ENCODE data around the gene PRKG1. TPM values are rescaled to one million over a fixed set of nuclear protein-coding genes. Genes with fewer than 3 reads are reported as not detected.

PRKG1 gene
- total and polyA plus RNA-seq, 2 of the 4 experiments (the other 2 are of a cell fraction) = 3.5 to 18.3 TPM

GRCh38 chr10:51048792-51049191 lies 25.5 kb upstream of the PRKG1 start:
- no peak overlapping the region for H2BK5ac ChIP-seq (ENCODE audit: low read depth, low read length, poor library complexity, severe bottlenecking)
- ATAC-seq (ENCODE audit: low read depth) = no peak
- dilution Hi-C loops (cut with HindIII; ENCODE audit: low sequenced_read_pairs, unreplicated experiment) (no loop called here), intact Hi-C loops (cut with micrococcal nuclease) (no loop called here), in situ Hi-C loops (cut with MboI; ENCODE audit: low sequenced_read_pairs) (no loop called here)
- no peak overlapping the region for H2BK15ac ChIP-seq (ENCODE audit: low read depth, low read length)
- no peak overlapping the region for H4K5ac ChIP-seq (ENCODE audit: low read depth, low read length)
- H2BK120ac ChIP-seq (ENCODE audit: low read depth, low read length) = no peak overlapping the region
- no peak overlapping the region for H3K4me3 ChIP-seq (ENCODE audit: insufficient read depth, low read depth, low read length)
- no peak overlapping the region for H3K23ac ChIP-seq (ENCODE audit: low read depth, low read length)
- no peak overlapping the region for H4K91ac ChIP-seq (ENCODE audit: insufficient read depth, low read depth, low read length)
- H3K14ac ChIP-seq (replicated peaks; ENCODE audit: low read depth, low read length) = no peak overlapping the region
- no peak overlapping the region for H2AK9ac ChIP-seq (replicated peaks; ENCODE audit: low read depth, low read length, poor library complexity)
- H3K79me1 ChIP-seq (ENCODE audit: low read depth in 1 of 2, low read length in 2 of 2) = peaks cover 14 to 23% of the 10 kb centered on the region in 2 experiments
- TF ChIP-seq BHLHE40 (IDR thresholded peaks at IDR 0.05; ENCODE audit: low read depth, low read length) (no peak), RFX5 (IDR thresholded peaks at IDR 0.05; ENCODE audit: low read depth, low read length) (no peak), MAFK (IDR thresholded peaks at IDR 0.05; ENCODE audit: low read depth, low read length) (no peak), SMC3 (IDR thresholded peaks at IDR 0.05; ENCODE audit: low read depth, low read length) (no peak), FOS (IDR thresholded peaks at IDR 0.05; ENCODE audit: low read depth, low read length) (no peak), POLR2A (IDR thresholded peaks at IDR 0.05; ENCODE audit: low read depth, low read length) (no peak), RCOR1 (IDR thresholded peaks at IDR 0.05; ENCODE audit: insufficient replicate concordance, low read length) (no peak), CEBPB (IDR thresholded peaks at IDR 0.05; ENCODE audit: low read depth, low read length) (no peak), USF2 (IDR thresholded peaks at IDR 0.05; ENCODE audit: low read depth, low read length) (no peak), RAD21 (IDR thresholded peaks at IDR 0.05; ENCODE audit: low read length) (no peak), MXI1 (IDR thresholded peaks at IDR 0.05; ENCODE audit: borderline replicate concordance, low read depth, low read length) (no peak), CHD1 (IDR thresholded peaks at IDR 0.05; ENCODE audit: low read depth, low read length) (no peak), NFE2L2 (IDR thresholded peaks at IDR 0.05; ENCODE audit: low read depth, low read length) (no peak)
- TF ChIP-seq, protein P1, sequence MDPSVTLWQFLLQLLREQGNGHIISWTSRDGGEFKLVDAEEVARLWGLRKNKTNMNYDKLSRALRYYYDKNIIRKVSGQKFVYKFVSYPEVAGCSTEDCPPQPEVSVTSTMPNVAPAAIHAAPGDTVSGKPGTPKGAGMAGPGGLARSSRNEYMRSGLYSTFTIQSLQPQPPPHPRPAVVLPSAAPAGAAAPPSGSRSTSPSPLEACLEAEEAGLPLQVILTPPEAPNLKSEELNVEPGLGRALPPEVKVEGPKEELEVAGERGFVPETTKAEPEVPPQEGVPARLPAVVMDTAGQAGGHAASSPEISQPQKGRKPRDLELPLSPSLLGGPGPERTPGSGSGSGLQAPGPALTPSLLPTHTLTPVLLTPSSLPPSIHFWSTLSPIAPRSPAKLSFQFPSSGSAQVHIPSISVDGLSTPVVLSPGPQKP (IDR thresholded peaks at IDR 0.05; ENCODE audit: borderline replicate concordance, low read depth, low read length) = no peak
- TF ChIP-seq, protein P2, sequence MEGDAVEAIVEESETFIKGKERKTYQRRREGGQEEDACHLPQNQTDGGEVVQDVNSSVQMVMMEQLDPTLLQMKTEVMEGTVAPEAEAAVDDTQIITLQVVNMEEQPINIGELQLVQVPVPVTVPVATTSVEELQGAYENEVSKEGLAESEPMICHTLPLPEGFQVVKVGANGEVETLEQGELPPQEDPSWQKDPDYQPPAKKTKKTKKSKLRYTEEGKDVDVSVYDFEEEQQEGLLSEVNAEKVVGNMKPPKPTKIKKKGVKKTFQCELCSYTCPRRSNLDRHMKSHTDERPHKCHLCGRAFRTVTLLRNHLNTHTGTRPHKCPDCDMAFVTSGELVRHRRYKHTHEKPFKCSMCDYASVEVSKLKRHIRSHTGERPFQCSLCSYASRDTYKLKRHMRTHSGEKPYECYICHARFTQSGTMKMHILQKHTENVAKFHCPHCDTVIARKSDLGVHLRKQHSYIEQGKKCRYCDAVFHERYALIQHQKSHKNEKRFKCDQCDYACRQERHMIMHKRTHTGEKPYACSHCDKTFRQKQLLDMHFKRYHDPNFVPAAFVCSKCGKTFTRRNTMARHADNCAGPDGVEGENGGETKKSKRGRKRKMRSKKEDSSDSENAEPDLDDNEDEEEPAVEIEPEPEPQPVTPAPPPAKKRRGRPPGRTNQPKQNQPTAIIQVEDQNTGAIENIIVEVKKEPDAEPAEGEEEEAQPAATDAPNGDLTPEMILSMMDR (conservative IDR thresholded peaks at IDR 0.05; ENCODE audit: low read depth, low read length) = no peak
- no peak overlapping the region for H3K4ac ChIP-seq (ENCODE audit: low read depth, low read length)
- no peak overlapping the region for H2BK20ac ChIP-seq (ENCODE audit: low read depth, low read length)
- ChIA-PET POLR2A (ENCODE audit: unreplicated experiment) (no interaction called here), CTCF (no interaction called here)
- H3K27ac ChIP-seq (ENCODE audit: insufficient read depth, low read length) = no peak overlapping the region
- no peak for DNase-seq
- H3K18ac ChIP-seq (ENCODE audit: low read depth, low read length) = no peak overlapping the region
- no peak overlapping the region for H3K4me2 ChIP-seq (ENCODE audit: low read depth, low read length)
- H3K36me3 ChIP-seq (ENCODE audit: control insufficient read depth, insufficient read depth, low read length) = no peaks in the 10 kb centered on the region
- no TSS peak for BruUV-seq (replicated peaks)
- no peaks in the 10 kb centered on the region for H3K9me1 ChIP-seq (ENCODE audit: insufficient read depth, low read length)
- H3K27me3 ChIP-seq (ENCODE audit: control insufficient read depth, insufficient read depth, low read length) = no peaks in the 10 kb centered on the region
- H3K9ac ChIP-seq (ENCODE audit: low read depth, low read length) = no peak overlapping the region
- no peaks in the 10 kb centered on the region for H3K9me3 ChIP-seq (ENCODE audit: control insufficient read depth, insufficient read depth, low read length)
- no peak overlapping the region for H4K8ac ChIP-seq (ENCODE audit: low read depth in 2 of 2, low read length in 2 of 2)
- no peak overlapping the region for H2AK5ac ChIP-seq (ENCODE audit: low read depth, low read length)
- H2AFZ ChIP-seq (replicated peaks; ENCODE audit: low read length, poor library complexity) = no peak overlapping the region
- no peaks in the 10 kb centered on the region for H3K4me1 ChIP-seq (ENCODE audit: control insufficient read depth, insufficient read depth, low read length)
- H3K56ac ChIP-seq (ENCODE audit: extremely low read depth, insufficient read depth, low read length) = no peak overlapping the region
- no peaks in the 10 kb centered on the region; the same call in 1 of the 2 replicates for H4K20me1 ChIP-seq (ENCODE audit: insufficient read depth, low read length)
- WGBS, 2 experiments (ENCODE audit: extremely low coverage in 2 of 2, insufficient read length in 1 of 2) = no CpG with 5 or more reads among the region's 7 CpGs
